Astrocyte (in vitro differentiated cells and primary cell): ENCODE measurements around the gene NDUFA6.

ENCODE experiments used
- EZH2 ChIP-seq: IDR thresholded peaks from 2 replicates; pipeline ENCODE4 v1.6.1; 2012; ENCODE audit warnings: mild to moderate bottlenecking, low read length, inconsistent platforms; ENCODE audit not compliant: insufficient read depth
- TF ChIP-seq, protein P1 (sequence below): IDR thresholded peaks from 2 replicates; pipeline ENCODE4 v1.5.1; 2011; ENCODE audit warnings: low read depth, mild to moderate bottlenecking, inconsistent platforms, low read length, moderate library complexity; ENCODE audit not compliant: insufficient read depth

DNA sequence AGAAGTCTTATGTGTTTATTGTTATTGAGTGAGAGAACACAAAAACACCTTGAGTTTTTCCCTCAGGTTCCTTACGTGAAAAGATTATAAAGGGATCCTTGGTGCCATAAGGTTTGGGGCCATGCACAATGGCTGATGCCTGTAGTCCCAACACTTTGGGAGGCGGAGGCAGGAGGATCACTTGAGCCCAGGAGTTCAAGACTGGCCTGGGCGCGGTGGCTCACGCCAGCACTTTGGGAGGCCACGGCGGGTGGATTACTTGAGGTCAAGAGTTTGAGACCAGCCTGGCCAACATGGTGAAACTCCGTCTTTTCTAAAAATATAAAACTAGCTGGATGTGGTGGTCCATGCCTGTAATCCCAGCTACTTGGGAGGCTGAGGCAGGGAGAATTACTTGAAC is 5.7 kb downstream of the NDUFA6 start:
- TF ChIP-seq, protein P1, sequence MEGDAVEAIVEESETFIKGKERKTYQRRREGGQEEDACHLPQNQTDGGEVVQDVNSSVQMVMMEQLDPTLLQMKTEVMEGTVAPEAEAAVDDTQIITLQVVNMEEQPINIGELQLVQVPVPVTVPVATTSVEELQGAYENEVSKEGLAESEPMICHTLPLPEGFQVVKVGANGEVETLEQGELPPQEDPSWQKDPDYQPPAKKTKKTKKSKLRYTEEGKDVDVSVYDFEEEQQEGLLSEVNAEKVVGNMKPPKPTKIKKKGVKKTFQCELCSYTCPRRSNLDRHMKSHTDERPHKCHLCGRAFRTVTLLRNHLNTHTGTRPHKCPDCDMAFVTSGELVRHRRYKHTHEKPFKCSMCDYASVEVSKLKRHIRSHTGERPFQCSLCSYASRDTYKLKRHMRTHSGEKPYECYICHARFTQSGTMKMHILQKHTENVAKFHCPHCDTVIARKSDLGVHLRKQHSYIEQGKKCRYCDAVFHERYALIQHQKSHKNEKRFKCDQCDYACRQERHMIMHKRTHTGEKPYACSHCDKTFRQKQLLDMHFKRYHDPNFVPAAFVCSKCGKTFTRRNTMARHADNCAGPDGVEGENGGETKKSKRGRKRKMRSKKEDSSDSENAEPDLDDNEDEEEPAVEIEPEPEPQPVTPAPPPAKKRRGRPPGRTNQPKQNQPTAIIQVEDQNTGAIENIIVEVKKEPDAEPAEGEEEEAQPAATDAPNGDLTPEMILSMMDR, result no peak
- TF ChIP-seq EZH2, result no peak
